HL-60 (cell line): ENCODE results near the gene AVPI1.
"Not testable (repeated sequence)": the region's sequence is repeated elsewhere in the genome, so short reads cannot be mapped to it uniquely, and the experiment has no call there.

Experiments used
- DNase-seq, 2 experiments: peaks; one replicate each; pipeline ENCODE4 v3.0.0-alpha.2; 2010 to 2020; ENCODE audit warnings: low read depth in 1 of 2, low spot score in 1 of 2
- H3K27ac ChIP-seq: fragments of 250-450 bp; sonication (Bioruptor Pico); replicated peaks from 2 replicates; pipeline ENCODE4 v1.5.1; 2020; ENCODE audit warnings: mild to moderate bottlenecking, moderate library complexity
- H3K27me3 ChIP-seq: fragments of 250-450 bp; sonication (Bioruptor Pico); 2 replicates; pipeline ENCODE4 v1.5.1; 2021; ENCODE audit warnings: mild to moderate bottlenecking, moderate library complexity; ENCODE audit not compliant: insufficient read depth, poor library complexity, severe bottlenecking
- H3K4me3 ChIP-seq: replicated peaks from 2 replicates; pipeline ENCODE4 v1.5.1; 2011; ENCODE audit warnings: mild to moderate bottlenecking, control low read depth, low read length; ENCODE audit not compliant: insufficient read depth
- GABPA ChIP-seq: IDR thresholded peaks from 2 replicates; pipeline ENCODE4 v1.6.1; 2012; ENCODE audit warnings: low read depth
- POLR2AphosphoS5 ChIP-seq: IDR thresholded peaks from 2 replicates; pipeline ENCODE4 v1.6.1; 2012; ENCODE audit warnings: low read depth
- REST ChIP-seq: IDR thresholded peaks from 2 replicates; pipeline ENCODE4 v1.6.1; 2012; ENCODE audit warnings: low read depth; ENCODE audit not compliant: insufficient replicate concordance
- SPI1 ChIP-seq: IDR thresholded peaks from 2 replicates; pipeline ENCODE4 v1.6.1; 2012; ENCODE audit warnings: low read depth, mild to moderate bottlenecking, borderline replicate concordance
- TF ChIP-seq, protein P1 (sequence below): IDR thresholded peaks from one replicate; pipeline ENCODE4 v1.5.1; 2011; ENCODE audit warnings: low read length, control low read depth, inconsistent platforms; ENCODE audit not compliant: insufficient read depth

The AVPI1 gene

DNA sequence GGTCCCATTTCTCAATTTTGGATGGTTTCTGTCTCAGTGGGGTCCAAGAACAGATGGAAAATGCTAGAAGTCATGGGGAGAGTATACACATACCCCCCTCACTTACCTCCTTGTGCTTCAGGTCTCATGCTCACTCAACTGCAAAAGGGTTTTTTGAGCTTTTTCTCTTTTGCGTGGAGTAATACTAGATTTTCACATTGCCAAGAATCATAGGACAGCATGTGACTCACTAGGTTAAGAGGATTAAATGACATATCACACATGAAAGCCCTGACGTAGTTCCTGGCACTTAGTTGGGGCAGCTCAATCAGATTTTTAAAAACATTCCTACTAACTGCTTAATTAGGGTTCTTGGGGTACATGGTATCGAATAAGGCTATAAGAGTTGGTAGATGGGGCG lies 42.1 kb downstream of the AVPI1 start:
- TF ChIP-seq, protein P1, sequence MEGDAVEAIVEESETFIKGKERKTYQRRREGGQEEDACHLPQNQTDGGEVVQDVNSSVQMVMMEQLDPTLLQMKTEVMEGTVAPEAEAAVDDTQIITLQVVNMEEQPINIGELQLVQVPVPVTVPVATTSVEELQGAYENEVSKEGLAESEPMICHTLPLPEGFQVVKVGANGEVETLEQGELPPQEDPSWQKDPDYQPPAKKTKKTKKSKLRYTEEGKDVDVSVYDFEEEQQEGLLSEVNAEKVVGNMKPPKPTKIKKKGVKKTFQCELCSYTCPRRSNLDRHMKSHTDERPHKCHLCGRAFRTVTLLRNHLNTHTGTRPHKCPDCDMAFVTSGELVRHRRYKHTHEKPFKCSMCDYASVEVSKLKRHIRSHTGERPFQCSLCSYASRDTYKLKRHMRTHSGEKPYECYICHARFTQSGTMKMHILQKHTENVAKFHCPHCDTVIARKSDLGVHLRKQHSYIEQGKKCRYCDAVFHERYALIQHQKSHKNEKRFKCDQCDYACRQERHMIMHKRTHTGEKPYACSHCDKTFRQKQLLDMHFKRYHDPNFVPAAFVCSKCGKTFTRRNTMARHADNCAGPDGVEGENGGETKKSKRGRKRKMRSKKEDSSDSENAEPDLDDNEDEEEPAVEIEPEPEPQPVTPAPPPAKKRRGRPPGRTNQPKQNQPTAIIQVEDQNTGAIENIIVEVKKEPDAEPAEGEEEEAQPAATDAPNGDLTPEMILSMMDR = no peak
- TF ChIP-seq GABPA = no peak
- TF ChIP-seq REST = no peak

GRCh38 chr10:97643441-97643985 lies 43.5 kb downstream of the AVPI1 start:
- DNase-seq = no peak
- no peaks in the 10 kb centered on the region for H3K27me3 ChIP-seq
- no peak for TF ChIP-seq SPI1
- TF ChIP-seq REST = no peak
- TF ChIP-seq, protein P1 = no peak
- no peak for TF ChIP-seq POLR2AphosphoS5
- no peak for TF ChIP-seq GABPA
- no peak overlapping the region for H3K4me3 ChIP-seq
- no peak overlapping the region for H3K27ac ChIP-seq

More for the DNA sequence above, 42.1 kb downstream of the AVPI1 start:
- Histone ChIP-seq H3K27ac (no peak overlapping the region), H3K4me3 (no peak overlapping the region), H3K27me3 (no peaks in the 10 kb centered on the region)
- DNase-seq = no peak

DNA sequence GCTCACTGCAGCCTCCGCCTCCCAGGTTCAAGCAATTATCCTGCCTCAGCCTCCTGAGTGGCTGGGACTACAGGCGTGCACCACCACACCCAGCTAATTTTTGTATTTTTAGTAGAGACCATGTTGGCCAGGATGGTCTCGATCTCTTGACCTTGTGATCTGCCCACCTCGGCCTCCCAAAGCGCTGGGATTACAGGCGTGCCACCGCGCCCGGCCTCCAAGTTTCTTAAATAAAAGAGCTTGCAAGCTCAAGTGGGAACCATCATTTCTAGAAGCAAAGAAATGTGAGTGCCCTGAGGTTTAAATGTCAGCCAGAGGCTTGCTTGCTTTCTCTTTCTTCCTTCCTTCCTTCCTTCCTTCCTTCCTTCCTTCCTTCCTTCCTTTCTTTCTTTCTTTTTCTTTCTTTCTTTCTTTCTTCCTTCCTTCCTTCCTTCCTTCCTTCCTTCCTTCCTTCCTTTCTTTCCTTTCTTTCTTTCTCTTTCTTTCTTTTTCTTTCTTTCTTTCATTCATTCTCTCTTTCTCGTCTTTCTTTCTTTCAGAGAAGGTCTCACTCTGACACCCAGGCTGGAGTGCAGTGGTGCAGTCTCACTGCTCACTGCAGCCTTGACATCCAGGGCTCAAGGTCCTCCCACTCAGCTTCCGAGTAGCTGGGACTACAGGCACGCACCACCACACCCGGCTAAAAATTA lies 44.4 kb downstream of the AVPI1 start:
- not testable (repeated sequence) for H3K27ac ChIP-seq, H3K4me3 ChIP-seq

DNA sequence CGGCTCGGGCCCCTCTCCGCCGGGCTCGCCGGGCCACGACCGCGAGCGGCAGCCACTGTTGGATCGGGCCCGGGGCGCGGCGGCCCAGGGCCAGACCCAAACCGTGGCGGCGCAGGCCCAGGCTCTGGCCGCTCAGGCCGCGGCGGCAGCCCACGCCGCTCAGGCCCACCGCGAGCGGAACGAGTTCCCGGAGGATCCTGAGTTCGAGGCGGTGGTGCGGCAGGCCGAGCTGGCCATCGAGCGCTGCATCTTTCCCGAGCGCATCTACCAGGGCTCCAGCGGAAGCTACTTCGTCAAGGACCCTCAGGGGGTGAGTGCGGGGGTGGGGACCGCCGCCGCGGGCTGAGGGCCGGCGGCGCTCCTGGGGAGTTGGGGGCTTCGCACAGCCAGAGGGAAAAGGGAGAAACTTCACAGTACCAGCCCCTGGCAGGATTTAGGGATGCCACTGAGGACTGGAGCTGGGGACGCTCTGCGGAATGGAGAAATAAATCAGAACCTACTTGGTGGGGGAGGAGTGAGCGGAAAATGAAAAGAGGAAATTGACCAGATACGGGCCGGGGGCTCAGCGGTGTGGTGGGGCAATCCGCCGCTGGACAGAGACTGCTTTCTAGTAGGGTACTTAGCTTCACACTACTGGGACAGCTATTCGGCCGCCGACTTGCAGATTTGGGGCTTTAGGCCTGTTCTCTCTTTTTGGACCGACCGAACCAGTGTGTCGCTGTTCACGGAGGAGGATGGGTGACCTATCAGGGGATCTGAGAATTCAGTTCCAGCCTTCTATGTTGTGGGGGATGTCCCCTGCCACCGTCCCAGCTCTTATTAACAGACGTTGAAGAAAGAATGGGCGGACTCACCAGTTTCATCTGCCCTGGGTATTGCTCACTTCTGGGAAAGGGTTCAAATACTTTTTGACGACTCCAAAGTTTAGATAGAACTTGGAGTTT lies 45.9 kb downstream of the AVPI1 start:
- DNase-seq = peak in 1 of 2 experiments; percentile 32
- Histone ChIP-seq H3K27me3 (no peaks in the 10 kb centered on the region), H3K4me3 (peak overlapping the region; percentile 88), H3K27ac (no peak overlapping the region)
- TF ChIP-seq SPI1 (peak; percentile 35; the same call in 1 of the 2 replicates), GABPA (no peak), REST (peak; percentile 56), POLR2AphosphoS5 (no peak)
- TF ChIP-seq, protein P1 = no peak

More for the DNA sequence above, 44.4 kb downstream of the AVPI1 start:
- DNase-seq, H3K27me3 ChIP-seq: not testable (repeated sequence)
